GM18868 (cell line): Measurements from ENCODE around the gene ADAMTS17.

ENCODE experiments used
- ATAC-seq: cut with Tn5 transposase; IDR thresholded peaks from one replicate; pipeline ENCODE4 v1.9.1; 2021; ENCODE audit warnings: mild to moderate bottlenecking, moderate library complexity; ENCODE audit not compliant: unreplicated experiment

Gene ADAMTS17

GRCh38 chr15:100033140-100033857 is 308.5 kb downstream of the ADAMTS17 start:
- ATAC-seq = no peak

GRCh38 chr15:100032358-100033085 is 309.3 kb downstream of the ADAMTS17 start:
- ATAC-seq = no peak

GRCh38 chr15:100031665-100032357 is 310.0 kb downstream of the ADAMTS17 start:
- no peak for ATAC-seq

GRCh38 chr15:100030586-100031229 is 311.1 kb downstream of the ADAMTS17 start:
- no peak for ATAC-seq

- ATAC-seq = no peak
These were observed 311.8 kb downstream of the ADAMTS17 start for GRCh38 chr15:100029868-100030479.

- ATAC-seq = no peak
These were observed 312.7 kb downstream of the ADAMTS17 start for GRCh38 chr15:100029045-100029444.

GRCh38 chr15:100026041-100026440 is 315.7 kb downstream of the ADAMTS17 start:
- ATAC-seq = no peak

GRCh38 chr15:100022806-100023205 is 319.0 kb downstream of the ADAMTS17 start:
- ATAC-seq = no peak

- no peak for ATAC-seq
These were observed 319.4 kb downstream of the ADAMTS17 start for GRCh38 chr15:100022391-100022790.

- ATAC-seq = no peak
These were observed 320.1 kb downstream of the ADAMTS17 start for GRCh38 chr15:100021653-100022052.

GRCh38 chr15:100020614-100021013 is 321.2 kb downstream of the ADAMTS17 start:
- no peak for ATAC-seq

GRCh38 chr15:100020189-100020588 is 321.6 kb downstream of the ADAMTS17 start:
- ATAC-seq = no peak

GRCh38 chr15:100019601-100020000 is 322.2 kb downstream of the ADAMTS17 start:
- ATAC-seq = no peak

GRCh38 chr15:100018191-100018590 is 323.6 kb downstream of the ADAMTS17 start:
- no peak for ATAC-seq

- no peak for ATAC-seq
These were observed 324.6 kb downstream of the ADAMTS17 start for GRCh38 chr15:100017140-100017539.

GRCh38 chr15:100016632-100017031 is 325.1 kb downstream of the ADAMTS17 start:
- ATAC-seq = no peak

GRCh38 chr15:100011235-100011634 is 330.5 kb downstream of the ADAMTS17 start:
- ATAC-seq = no peak

- no peak for ATAC-seq
These were observed 332.4 kb downstream of the ADAMTS17 start for GRCh38 chr15:100009372-100009771.

GRCh38 chr15:100008258-100008657 is 333.5 kb downstream of the ADAMTS17 start:
- ATAC-seq = no peak

GRCh38 chr15:100007609-100008008 is 334.2 kb downstream of the ADAMTS17 start:
- ATAC-seq = no peak

GRCh38 chr15:100005715-100006114 is 336.1 kb downstream of the ADAMTS17 start:
- ATAC-seq = no peak
